ENCODE measurements around the gene MRPL23.

Gene MRPL23

DNA sequence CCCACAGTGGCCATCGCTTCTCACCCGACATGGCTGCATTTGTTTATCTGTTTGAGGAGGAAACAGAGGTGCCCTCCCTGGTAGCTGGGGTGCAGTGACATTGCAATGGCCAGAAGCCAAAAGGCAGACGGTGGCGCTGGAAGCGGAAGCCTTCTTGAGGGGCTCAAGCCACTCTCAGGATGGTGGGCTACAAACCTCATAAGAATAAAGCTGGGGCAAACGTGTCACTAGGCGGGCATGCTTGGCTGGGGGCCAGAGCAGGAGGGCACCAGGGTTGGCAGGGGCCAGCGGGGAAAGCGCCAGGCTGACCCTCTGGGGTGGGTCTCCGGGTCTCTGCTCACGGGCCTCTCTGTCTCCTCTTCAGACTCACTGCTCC, 15.0 kb upstream of the MRPL23 start:
- Histone ChIP-seq H3K27me3 (ENCODE audit: control insufficient read depth, insufficient read depth, low read length) (no peaks in the 10 kb centered on the region), H3K36me3 (ENCODE audit: control insufficient read depth, insufficient read depth, low read length) (no peaks in the 10 kb centered on the region), H3K9ac (ENCODE audit: low read length) (no peak overlapping the region), H3K4me3 (ENCODE audit: low read length) (no peak overlapping the region), H3K4me1 (ENCODE audit: control insufficient read depth, insufficient read depth, low read length) (no peaks in the 10 kb centered on the region), H3K27ac (ENCODE audit: low read depth, low read length) (no peak overlapping the region)

DNA sequence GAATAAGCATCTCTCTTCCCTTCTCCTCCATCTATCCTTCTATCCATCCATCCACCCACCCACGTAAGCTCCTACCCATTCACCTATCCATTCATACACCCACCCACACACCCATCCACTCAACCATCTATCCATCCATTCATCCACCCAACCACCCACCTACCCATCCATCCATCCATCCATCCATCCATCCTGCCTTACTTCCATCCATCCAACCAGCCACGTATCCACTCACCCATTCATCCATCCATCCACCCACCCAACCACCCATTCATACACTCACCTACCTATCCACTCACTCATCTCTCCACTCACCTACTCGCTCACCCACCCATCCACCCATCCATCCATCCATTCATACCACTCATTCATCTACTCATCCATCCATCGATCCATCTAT, 14.5 kb upstream of the MRPL23 start:
- Histone ChIP-seq H3K9ac (ENCODE audit: low read length) (no peak overlapping the region), H3K27ac (ENCODE audit: low read depth, low read length) (no peak overlapping the region), H3K4me3 (ENCODE audit: low read length) (no peak overlapping the region), H3K36me3 (ENCODE audit: control insufficient read depth, insufficient read depth, low read length) (no peaks in the 10 kb centered on the region), H3K4me1 (ENCODE audit: control insufficient read depth, insufficient read depth, low read length) (no peaks in the 10 kb centered on the region), H3K27me3 (ENCODE audit: control insufficient read depth, insufficient read depth, low read length) (no peaks in the 10 kb centered on the region)

DNA sequence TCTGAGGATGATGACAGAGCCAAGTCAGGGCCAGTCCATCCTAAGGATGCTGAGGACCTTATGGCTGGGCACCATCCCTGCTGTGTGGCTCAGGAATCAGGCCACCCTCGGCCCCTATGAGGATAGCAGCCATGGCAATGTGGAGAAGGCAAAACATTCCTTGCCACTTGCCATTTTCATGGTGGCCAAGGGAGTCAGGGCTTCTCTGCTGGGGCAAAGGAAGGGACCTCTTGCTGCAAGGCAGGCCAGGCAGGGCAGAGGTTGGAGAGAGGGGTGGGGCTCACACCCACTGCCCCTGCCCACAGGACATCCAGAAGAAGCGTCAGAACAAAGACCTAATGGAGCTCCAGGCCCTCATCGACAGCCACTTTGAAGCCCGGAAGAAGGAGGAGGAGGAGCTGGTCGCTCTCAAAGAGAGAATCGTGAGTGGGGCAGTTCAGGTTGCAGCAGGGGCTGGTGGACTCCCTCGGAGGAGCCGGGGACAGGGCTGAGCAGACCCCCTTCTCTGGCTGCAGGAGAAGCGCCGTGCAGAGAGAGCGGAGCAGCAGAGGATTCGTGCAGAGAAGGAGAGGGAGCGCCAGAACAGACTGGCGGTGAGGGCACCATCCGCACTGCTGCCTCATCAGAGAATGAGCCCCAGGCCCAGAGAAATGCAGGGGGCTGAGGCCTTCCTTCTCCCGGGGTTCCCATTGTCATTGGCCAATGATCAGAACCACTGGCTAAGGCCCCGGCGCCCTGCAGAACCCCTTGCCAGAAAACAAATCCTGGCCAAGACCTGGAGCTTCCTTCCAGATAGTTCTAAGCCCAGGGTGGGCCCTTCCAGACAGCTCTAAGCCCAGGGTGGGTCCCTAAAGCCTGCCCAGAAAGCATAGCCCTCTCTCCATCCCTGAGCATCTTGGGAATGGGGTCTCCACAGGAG, 13.5 kb upstream of the MRPL23 start:
- Histone ChIP-seq H3K27me3 (ENCODE audit: control insufficient read depth, insufficient read depth, low read length) (no peaks in the 10 kb centered on the region), H3K9ac (ENCODE audit: low read length) (no peak overlapping the region), H3K36me3 (ENCODE audit: control insufficient read depth, insufficient read depth, low read length) (no peaks in the 10 kb centered on the region), H3K27ac (ENCODE audit: low read depth, low read length) (no peak overlapping the region), H3K4me3 (ENCODE audit: low read length) (no peak overlapping the region), H3K4me1 (ENCODE audit: control insufficient read depth, insufficient read depth, low read length) (no peaks in the 10 kb centered on the region)

DNA sequence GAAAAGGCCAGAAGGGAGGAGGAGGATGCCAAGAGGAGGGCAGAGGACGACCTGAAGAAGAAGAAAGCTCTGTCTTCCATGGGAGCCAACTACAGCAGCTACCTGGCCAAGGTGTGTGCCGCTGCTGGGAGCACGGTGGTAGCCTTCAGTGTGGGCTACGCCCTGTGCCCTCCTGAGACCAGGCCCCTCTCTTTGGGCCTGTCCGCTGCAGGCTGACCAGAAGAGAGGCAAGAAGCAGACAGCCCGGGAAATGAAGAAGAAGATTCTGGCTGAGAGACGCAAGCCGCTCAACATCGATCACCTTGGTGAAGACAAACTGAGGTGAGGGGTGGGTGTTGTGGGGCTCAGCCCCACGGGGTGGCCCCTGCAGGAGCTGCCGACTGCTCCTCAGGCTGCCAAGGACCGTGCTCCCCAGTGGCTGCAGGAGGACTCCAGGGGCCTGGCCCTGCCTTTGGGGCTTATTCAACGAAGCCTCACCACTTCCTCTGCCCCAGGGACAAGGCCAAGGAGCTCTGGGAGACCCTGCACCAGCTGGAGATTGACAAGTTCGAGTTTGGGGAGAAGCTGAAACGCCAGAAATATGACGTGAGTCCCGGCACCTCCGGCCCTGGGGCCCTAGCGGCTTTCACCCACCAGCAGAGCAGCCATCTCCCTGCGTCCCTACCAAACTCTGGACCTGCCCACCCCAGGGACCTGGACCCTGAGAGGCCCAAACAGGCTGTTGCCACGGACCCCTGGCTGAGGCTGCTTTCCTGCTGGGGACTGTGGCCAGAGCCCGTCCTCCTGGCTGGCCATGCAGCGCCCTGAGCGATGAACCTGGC, 12.6 kb upstream of the MRPL23 start:
- H3K36me3 ChIP-seq (ENCODE audit: control insufficient read depth, insufficient read depth, low read length) = no peaks in the 10 kb centered on the region
- no peak overlapping the region for H3K4me3 ChIP-seq (ENCODE audit: low read length)
- H3K4me1 ChIP-seq (ENCODE audit: control insufficient read depth, insufficient read depth, low read length) = no peaks in the 10 kb centered on the region
- no peak overlapping the region for H3K9ac ChIP-seq (ENCODE audit: low read length)
- H3K27me3 ChIP-seq (ENCODE audit: control insufficient read depth, insufficient read depth, low read length) = no peaks in the 10 kb centered on the region
- H3K27ac ChIP-seq (ENCODE audit: low read depth, low read length) = no peak overlapping the region

DNA sequence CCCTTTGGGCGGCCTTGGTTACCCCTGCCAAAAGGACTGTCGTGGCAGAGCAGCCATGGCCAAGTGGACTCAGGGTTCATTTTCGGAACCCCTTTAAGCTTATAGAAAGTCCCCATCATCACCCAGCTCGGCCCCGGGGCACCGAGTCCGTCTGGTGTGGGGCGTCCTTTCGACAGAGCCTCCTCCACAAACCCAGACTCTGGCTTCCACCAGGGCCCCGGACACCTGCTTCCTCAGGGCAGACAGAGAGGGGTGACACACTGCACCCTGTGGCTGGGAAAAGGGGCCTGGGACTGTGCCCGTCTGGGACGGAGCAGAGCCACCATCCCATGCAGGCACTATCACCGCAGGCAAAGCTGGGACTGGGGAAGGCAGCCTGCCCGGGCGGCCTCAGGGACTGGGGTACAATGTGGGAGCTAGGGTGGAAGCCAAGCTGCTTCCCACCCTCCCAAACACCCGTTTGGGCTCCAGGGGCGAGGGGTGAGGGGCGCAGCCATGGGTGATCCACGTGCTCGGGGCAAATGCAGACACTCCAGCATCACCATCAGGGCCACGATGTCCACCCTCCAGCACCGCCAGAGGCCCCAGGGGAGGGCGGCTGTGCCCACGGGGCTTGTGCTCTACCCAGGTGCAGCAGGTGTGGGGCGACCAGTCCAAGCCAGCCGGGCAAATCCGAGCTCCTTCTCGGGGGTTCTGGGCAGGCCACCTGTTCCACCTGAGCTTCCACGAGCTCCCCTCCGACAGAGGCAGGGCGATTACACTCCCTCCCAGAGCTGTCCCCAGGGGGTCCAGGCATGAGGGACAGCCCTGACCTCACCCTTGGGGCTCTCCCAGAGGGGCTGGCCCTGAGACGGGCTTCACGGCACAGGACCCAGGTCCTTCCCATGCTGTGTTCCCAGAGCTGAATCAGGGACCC, 11.7 kb upstream of the MRPL23 start:
- Histone ChIP-seq H3K27ac (ENCODE audit: low read depth, low read length) (no peak overlapping the region), H3K4me1 (ENCODE audit: control insufficient read depth, insufficient read depth, low read length) (no peaks in the 10 kb centered on the region), H3K9ac (ENCODE audit: low read length) (no peak overlapping the region), H3K4me3 (ENCODE audit: low read length) (no peak overlapping the region), H3K36me3 (ENCODE audit: control insufficient read depth, insufficient read depth, low read length) (no peaks in the 10 kb centered on the region), H3K27me3 (ENCODE audit: control insufficient read depth, insufficient read depth, low read length) (no peaks in the 10 kb centered on the region)

DNA sequence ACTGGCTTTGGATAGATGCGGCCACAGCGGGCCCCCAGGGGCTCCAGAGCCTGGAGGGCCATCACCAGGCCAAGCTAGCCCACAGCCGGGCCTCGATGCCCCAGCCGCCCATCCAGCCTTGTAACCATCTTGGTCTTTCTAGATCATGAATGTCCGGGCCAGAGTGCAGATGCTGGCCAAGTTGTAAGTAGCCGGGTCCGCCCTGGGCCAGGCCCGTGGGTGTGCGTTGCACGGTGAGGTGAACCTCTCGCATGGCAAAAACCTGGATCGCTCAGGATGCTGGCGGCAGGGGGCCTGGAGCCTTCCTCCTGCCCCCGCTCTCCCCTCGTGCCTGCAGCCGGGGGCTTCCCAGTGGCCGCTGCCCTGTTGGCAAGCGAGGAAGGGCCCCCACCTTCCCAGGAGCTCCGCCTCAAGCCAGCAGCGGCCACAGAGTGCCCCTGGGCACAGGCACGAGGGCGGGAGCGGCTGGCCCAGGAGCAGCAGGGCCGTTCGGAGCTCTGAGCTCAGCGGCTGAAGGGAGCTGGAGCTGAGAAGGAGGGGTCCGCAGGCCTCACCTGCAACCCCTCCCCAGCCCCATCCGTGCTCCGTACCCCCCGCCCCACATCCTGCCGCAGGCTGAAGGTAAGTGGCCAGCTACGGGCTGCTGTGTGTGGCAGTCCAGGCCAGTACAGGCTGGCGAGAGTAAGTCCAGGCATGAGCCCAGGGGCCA, 10.9 kb upstream of the MRPL23 start:
- Histone ChIP-seq H3K9ac (ENCODE audit: low read length) (no peak overlapping the region), H3K4me3 (ENCODE audit: low read length) (no peak overlapping the region), H3K36me3 (ENCODE audit: control insufficient read depth, insufficient read depth, low read length) (no peaks in the 10 kb centered on the region), H3K27ac (ENCODE audit: low read depth, low read length) (no peak overlapping the region), H3K4me1 (ENCODE audit: control insufficient read depth, insufficient read depth, low read length) (no peaks in the 10 kb centered on the region), H3K27me3 (ENCODE audit: control insufficient read depth, insufficient read depth, low read length) (no peaks in the 10 kb centered on the region)

DNA sequence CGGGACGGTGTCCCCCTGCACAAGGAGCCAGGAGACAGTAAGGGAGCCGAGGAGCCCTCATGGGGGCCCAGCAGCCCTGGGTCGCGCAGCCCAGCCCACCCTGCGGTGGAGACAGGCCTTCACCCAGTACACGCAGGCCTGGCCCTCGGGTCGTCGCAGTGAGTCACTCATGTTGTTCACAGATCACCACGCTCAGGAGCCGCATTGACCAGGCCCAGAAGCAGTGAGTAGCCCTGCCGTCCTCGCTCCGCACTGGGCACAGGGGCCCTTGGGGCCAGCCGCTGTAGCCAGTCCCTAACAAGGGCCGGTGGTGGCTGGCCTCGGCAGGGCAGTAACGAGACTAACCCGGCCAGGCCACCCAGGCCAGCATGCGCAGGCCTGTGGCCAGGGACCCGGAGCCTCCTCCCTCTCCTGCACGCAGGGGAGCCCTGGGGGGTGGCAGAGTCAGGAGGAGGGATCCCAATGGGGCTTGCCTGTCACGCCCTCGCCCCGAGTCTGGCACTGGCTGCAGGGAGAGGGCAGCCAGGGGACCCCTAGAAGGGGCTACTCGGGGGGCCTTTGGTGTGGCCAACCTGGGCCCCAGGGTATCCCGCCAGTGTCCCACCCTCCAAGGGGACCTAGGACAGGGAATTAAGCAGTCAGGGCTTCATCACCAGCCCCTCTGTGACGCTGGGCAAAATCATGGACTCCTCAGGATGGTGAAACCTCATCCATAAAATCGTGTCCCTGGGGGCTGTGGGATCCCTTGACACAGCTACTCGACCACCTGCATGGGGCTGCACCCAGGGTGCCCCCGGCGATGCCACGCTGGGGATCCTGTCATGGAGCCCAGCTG, 10.1 kb upstream of the MRPL23 start:
- Histone ChIP-seq H3K27ac (ENCODE audit: low read depth, low read length) (no peak overlapping the region), H3K27me3 (ENCODE audit: control insufficient read depth, insufficient read depth, low read length) (no peaks in the 10 kb centered on the region), H3K9ac (ENCODE audit: low read length) (no peak overlapping the region), H3K36me3 (ENCODE audit: control insufficient read depth, insufficient read depth, low read length) (no peaks in the 10 kb centered on the region), H3K4me3 (ENCODE audit: low read length) (no peak overlapping the region), H3K4me1 (ENCODE audit: control insufficient read depth, insufficient read depth, low read length) (no peaks in the 10 kb centered on the region)

DNA sequence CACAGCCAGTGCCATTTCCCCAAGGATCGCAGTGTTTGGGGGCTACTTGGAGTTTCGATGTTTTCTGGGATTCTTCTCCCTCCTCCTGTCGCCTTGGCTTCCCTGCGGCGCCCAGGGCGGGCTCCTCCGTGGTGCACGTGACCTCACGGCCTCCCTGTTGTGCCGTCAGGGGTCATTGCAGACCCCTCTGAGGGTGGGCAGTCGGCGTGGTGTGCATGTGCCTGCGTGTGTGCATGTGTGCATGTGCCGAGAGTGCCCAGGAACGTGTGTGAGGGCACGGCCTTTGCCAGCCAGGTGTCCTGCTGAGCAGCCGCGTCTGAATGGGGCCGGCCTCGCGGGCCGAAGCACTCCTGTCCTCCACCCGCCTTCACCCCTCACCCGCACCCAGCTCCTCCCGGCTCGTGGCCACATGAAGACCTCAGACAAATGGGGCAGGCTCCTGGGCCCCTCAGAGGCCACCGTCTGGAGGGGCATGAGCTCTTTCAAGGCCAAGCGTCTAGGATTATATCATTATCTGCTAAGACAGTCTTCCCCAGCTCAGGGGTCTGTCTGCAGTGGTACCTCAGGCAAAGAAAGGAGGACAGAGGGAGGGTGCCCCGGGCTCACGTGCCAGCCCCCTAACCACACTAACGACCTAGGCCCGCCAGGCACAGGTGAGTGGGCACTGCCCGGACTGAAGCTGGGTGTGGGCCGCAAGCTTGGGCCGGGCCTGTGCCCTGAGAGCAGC, 9.4 kb upstream of the MRPL23 start:
- H3K4me3 ChIP-seq (ENCODE audit: low read length) = no peak overlapping the region
- no peak overlapping the region for H3K9ac ChIP-seq (ENCODE audit: low read length)
- no peak overlapping the region for H3K27ac ChIP-seq (ENCODE audit: low read depth, low read length)
- H3K4me1 ChIP-seq (ENCODE audit: control insufficient read depth, insufficient read depth, low read length) = no peaks in the 10 kb centered on the region
- no peaks in the 10 kb centered on the region for H3K36me3 ChIP-seq (ENCODE audit: control insufficient read depth, insufficient read depth, low read length)
- H3K27me3 ChIP-seq (ENCODE audit: control insufficient read depth, insufficient read depth, low read length) = no peaks in the 10 kb centered on the region

DNA sequence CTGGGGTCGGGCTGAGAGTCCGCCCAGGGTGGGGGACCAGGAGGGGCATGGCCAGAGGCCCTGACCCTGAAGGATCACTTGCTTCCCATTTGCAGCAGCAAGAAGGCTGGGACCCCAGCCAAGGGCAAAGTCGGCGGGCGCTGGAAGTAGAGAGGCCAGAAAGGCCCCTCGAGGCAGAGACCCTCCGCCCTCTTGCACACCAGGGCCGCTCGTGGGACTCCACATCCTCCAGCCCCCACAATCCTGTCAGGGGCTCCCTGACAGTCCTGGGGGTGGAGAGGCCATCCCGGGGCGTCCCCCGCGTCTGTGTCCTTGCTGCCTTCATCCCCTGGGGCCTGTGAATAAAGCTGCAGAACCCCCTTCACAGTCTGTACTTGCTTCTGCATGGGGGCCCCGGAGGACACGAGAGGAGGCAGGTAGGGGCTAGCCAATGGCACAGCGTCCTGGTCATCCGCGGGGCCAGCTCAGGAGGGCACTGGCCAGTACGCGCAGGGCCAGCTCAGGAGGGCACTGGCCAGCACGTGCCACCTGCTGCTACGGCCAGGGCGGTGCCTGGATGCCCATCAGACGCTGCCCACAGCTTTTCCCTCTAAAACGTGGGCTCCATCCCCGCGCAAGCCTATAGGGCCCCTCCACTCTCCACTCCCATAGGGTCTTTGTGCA, 8.7 kb upstream of the MRPL23 start:
- Histone ChIP-seq H3K27me3 (ENCODE audit: control insufficient read depth, insufficient read depth, low read length) (no peaks in the 10 kb centered on the region), H3K4me3 (ENCODE audit: low read length) (no peak overlapping the region), H3K4me1 (ENCODE audit: control insufficient read depth, insufficient read depth, low read length) (no peaks in the 10 kb centered on the region), H3K36me3 (ENCODE audit: control insufficient read depth, insufficient read depth, low read length) (no peaks in the 10 kb centered on the region), H3K9ac (ENCODE audit: low read length) (no peak overlapping the region), H3K27ac (ENCODE audit: low read depth, low read length) (no peak overlapping the region)

DNA sequence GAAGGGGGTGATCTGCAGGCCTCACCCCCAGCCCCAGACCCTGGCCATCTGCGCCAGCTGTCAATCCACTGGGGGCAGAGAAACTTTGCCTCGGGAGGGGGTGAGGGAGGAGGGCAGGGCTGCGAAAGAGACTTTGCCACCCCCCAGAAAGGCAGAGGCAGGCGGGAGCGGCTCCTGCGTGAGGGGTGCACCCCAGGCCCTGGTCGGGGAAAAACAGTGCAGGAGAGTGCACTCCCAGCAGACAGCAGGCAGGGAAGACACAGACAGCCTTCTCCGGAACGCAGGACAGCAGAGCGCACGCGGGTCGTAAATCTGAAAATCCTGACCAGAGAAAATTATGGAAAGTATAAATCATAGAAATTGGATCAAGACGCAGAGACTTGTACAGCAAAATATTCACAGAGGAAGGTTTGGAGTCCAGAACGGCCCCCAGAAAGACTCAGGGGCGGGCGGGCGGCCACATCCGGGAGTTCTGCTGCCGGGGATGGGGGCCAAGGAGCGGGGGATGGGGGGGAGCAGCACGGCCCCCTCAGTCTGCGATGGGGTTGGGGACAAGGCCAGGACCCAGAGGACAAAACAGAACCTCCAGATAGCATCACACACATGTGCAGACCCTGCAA, 8.0 kb upstream of the MRPL23 start:
- Histone ChIP-seq H3K27ac (ENCODE audit: low read depth, low read length) (no peak overlapping the region), H3K4me3 (ENCODE audit: low read length) (no peak overlapping the region), H3K27me3 (ENCODE audit: control insufficient read depth, insufficient read depth, low read length) (no peaks in the 10 kb centered on the region), H3K36me3 (ENCODE audit: control insufficient read depth, insufficient read depth, low read length) (no peaks in the 10 kb centered on the region), H3K4me1 (ENCODE audit: control insufficient read depth, insufficient read depth, low read length) (no peaks in the 10 kb centered on the region), H3K9ac (ENCODE audit: low read length) (no peak overlapping the region)

Measured in rectal smooth muscle tissue (tissue), 1 donor.